H1 (cell line): Measurements from ENCODE around the gene CRTAP. TPM values are rescaled to one million over a fixed set of nuclear protein-coding genes. Genes with fewer than 3 reads are reported as not detected.
"Not testable (repeated sequence)": the region's sequence is repeated elsewhere in the genome, so short reads cannot be mapped to it uniquely, and the experiment has no call there.

Source experiments
- CTCF ChIA-PET: fragments of 300-600 bp; sonication (Branson Sonifier 250); formaldehyde crosslinking; loops from one replicate; lab custom pipeline; 2021; ENCODE audit not compliant: partially characterized antibody; lab: Charles Lee
- POLR2A ChIA-PET: fragments of 300-600 bp; sonication (Branson Sonifier 250); formaldehyde crosslinking; loops from one replicate; lab custom pipeline; 2021; ENCODE audit warnings: inconsistent platforms; ENCODE audit not compliant: partially characterized antibody; lab: Charles Lee
- DNase-seq, 2 experiments: peaks; one replicate each; pipeline versions ENCODE4 v3.0.0 to v3.0.0-alpha.2; 2010 to 2022; ENCODE audit warnings: low spot score in 2 of 2, low read depth in 1 of 2, mixed read lengths in 1 of 2
- FAIRE-seq: peaks from 2 replicates; lab custom pipeline; 2011; peaks lifted over from hg19 to GRCh38; lab: Jason Lieb, UNC
- H2AFZ ChIP-seq: 2 replicates; pipeline ENCODE4 v1.8.1; 2012; ENCODE audit warnings: low read length, inconsistent platforms
- H2AK5ac ChIP-seq: 2 replicates; pipeline ENCODE4 v1.6.1; 2013; ENCODE audit warnings: low read depth, low read length
- H2BK120ac ChIP-seq: replicated peaks from 2 replicates; pipeline ENCODE3; 2013; ENCODE audit warnings: low read depth, low read length, inconsistent platforms
- H2BK12ac ChIP-seq: 2 replicates; pipeline ENCODE4 v1.6.1; 2013; ENCODE audit warnings: low read depth, low read length
- H2BK15ac ChIP-seq: 2 replicates; pipeline ENCODE4 v1.6.1; 2013; ENCODE audit warnings: low read length
- H2BK20ac ChIP-seq: 2 replicates; pipeline ENCODE4 v1.6.1; 2013; ENCODE audit warnings: low read length
- H2BK5ac ChIP-seq: 2 replicates; pipeline ENCODE4 v1.6.1; 2013; ENCODE audit warnings: low read depth, low read length
- H3K14ac ChIP-seq: 2 replicates; pipeline ENCODE4 v1.6.1; 2013; ENCODE audit warnings: inconsistent platforms; ENCODE audit not compliant: insufficient read length
- H3K18ac ChIP-seq: 2 replicates; pipeline ENCODE4 v1.6.1; 2013; ENCODE audit warnings: low read length; ENCODE audit errors: extremely low read depth
- H3K23ac ChIP-seq: 2 replicates; pipeline ENCODE4 v1.6.1; 2013; ENCODE audit warnings: inconsistent platforms; ENCODE audit not compliant: insufficient read length
- H3K23me2 ChIP-seq: 2 replicates; pipeline ENCODE4 v1.6.1; 2013; ENCODE audit warnings: low read depth, low read length
- H3K27ac ChIP-seq: 2 replicates; pipeline ENCODE4 v1.6.1; 2011; ENCODE audit warnings: low read depth, low read length, inconsistent platforms
- H3K27me3 ChIP-seq, 4 experiments: replicated peaks in 1 of 4; 1 replicate in 1 of 4; 2 replicates in 3 of 4; pipeline versions ENCODE4 v1.6.1 to v1.8.1; 2011 to 2013; ENCODE audit warnings: low read length in 3 of 4, mild to moderate bottlenecking in 3 of 4, inconsistent platforms in 2 of 4, mixed read lengths in 2 of 4, moderate library complexity in 1 of 4; ENCODE audit not compliant: control insufficient read depth in 3 of 4, insufficient read depth in 3 of 4; ENCODE audit errors: extremely low read depth in 1 of 4
- H3K36me3 ChIP-seq, 4 experiments: 2 replicates each; pipeline versions ENCODE4 v1.6.1 to v1.8.1; 2011 to 2013; ENCODE audit warnings: mild to moderate bottlenecking in 4 of 4, low read length in 3 of 4, moderate library complexity in 2 of 4, control low read depth in 1 of 4, inconsistent platforms in 1 of 4; ENCODE audit not compliant: insufficient read depth in 4 of 4, control insufficient read depth in 2 of 4
- H3K4ac ChIP-seq: replicated peaks from 2 replicates; pipeline ENCODE3; 2013; ENCODE audit warnings: low read length, low read depth, mixed read lengths, inconsistent platforms; ENCODE audit not compliant: insufficient read length
- H3K4me1 ChIP-seq, 4 experiments: replicated peaks in 1 of 4; 1 replicate in 1 of 4; 2 replicates in 3 of 4; pipeline versions ENCODE4 v1.6.1 to v1.8.1; 2011 to 2013; ENCODE audit warnings: low read length in 3 of 4, inconsistent platforms in 2 of 4, mixed read lengths in 1 of 4; ENCODE audit not compliant: insufficient read depth in 4 of 4, control insufficient read depth in 3 of 4
- H3K4me2 ChIP-seq, 2 experiments: 2 replicates each; pipeline versions ENCODE4 v1.6.1 to v1.8.1; 2011 to 2013; ENCODE audit warnings: low read depth in 2 of 2, low read length in 2 of 2, control low read depth in 1 of 2, inconsistent platforms in 1 of 2, mild to moderate bottlenecking in 1 of 2; ENCODE audit not compliant: insufficient read depth in 1 of 2
- H3K4me3 ChIP-seq, 4 experiments: fragments of 200-600, 300-600 bp in 1 of 4; sonication (generic), shearing (Covaris generic), sonication (Bioruptor Twin) in 1 of 4; 2 replicates each; pipeline versions ENCODE4 v1.5.1 to v1.8.1; 2011 to 2016; ENCODE audit warnings: low read length in 4 of 4, low read depth in 3 of 4, control low read depth in 2 of 4, inconsistent platforms in 2 of 4, mild to moderate bottlenecking in 2 of 4, mixed read lengths in 1 of 4, moderate library complexity in 1 of 4; ENCODE audit not compliant: insufficient read depth in 2 of 4; ENCODE audit errors: extremely low read depth in 1 of 4
- H3K56ac ChIP-seq: replicated peaks from 2 replicates; pipeline ENCODE3; 2013; ENCODE audit warnings: low read depth, mild to moderate bottlenecking, mixed read lengths, low read length, inconsistent platforms; ENCODE audit not compliant: insufficient read length
- H3K79me1 ChIP-seq: 2 replicates; pipeline ENCODE4 v1.6.1; 2013; ENCODE audit warnings: low read depth, low read length, control low read depth
- H3K79me2 ChIP-seq, 2 experiments: 2 replicates each; pipeline versions ENCODE4 v1.6.1 to v1.8.1; 2012 to 2013; ENCODE audit warnings: low read length in 2 of 2, mild to moderate bottlenecking in 2 of 2, inconsistent platforms in 1 of 2; ENCODE audit not compliant: insufficient read depth in 2 of 2, control insufficient read depth in 1 of 2
- H3K9ac ChIP-seq, 4 experiments: replicated peaks in 1 of 4; 1 replicate in 1 of 4; 2 replicates in 3 of 4; pipeline versions ENCODE4 v1.6.1 to v1.8.1; 2011 to 2013; ENCODE audit warnings: low read depth in 3 of 4, low read length in 3 of 4, control low read depth in 2 of 4, mild to moderate bottlenecking in 2 of 4, moderate library complexity in 2 of 4, inconsistent platforms in 1 of 4; ENCODE audit errors: extremely low read depth in 1 of 4
- H3K9me3 ChIP-seq, 2 experiments: 2 replicates each; pipeline versions ENCODE4 v1.6.1 to v1.8.1; 2012 to 2013; ENCODE audit warnings: mild to moderate bottlenecking in 2 of 2, moderate library complexity in 2 of 2, control low read depth in 1 of 2, inconsistent platforms in 1 of 2, low read depth in 1 of 2, low read length in 1 of 2, mixed read lengths in 1 of 2; ENCODE audit not compliant: insufficient read depth in 2 of 2
- H4K20me1 ChIP-seq, 2 experiments: replicated peaks in 1 of 2; 2 replicates each; pipeline versions ENCODE3 to v1.8.1; 2011 to 2013; ENCODE audit warnings: inconsistent platforms in 2 of 2, low read length in 2 of 2, mild to moderate bottlenecking in 1 of 2; ENCODE audit not compliant: insufficient read depth in 2 of 2, control insufficient read depth in 1 of 2
- H4K5ac ChIP-seq: 2 replicates; pipeline ENCODE4 v1.6.1; 2013; ENCODE audit warnings: low read length, low read depth, mixed read lengths, inconsistent platforms; ENCODE audit not compliant: insufficient read length
- H4K8ac ChIP-seq: 2 replicates; pipeline ENCODE4 v1.8.0; 2013; ENCODE audit warnings: mild to moderate bottlenecking, moderate library complexity, low read length, inconsistent platforms; ENCODE audit not compliant: insufficient read depth; ENCODE audit errors: extremely low read depth
- H4K91ac ChIP-seq: replicated peaks from 2 replicates; pipeline ENCODE3; 2013; ENCODE audit warnings: low read length, mixed read lengths, inconsistent platforms; ENCODE audit not compliant: insufficient read length
- WGBS, 2 experiments: shearing (Covaris generic) in 1 of 2; methylation state at CpG; one replicate each; pipeline versions ENCODE4 v1.1.6 to v1.1.7; 2013 to 2015; ENCODE audit warnings: low lambda C conversion rate in 2 of 2, mixed read lengths in 2 of 2, inconsistent platforms in 1 of 2, low coverage in 1 of 2, missing lambda C conversion rate in 1 of 2; ENCODE audit not compliant: insufficient replicate concordance in 2 of 2, insufficient coverage in 1 of 2, insufficient read length in 1 of 2; ENCODE audit errors: extremely low coverage in 1 of 2, missing lambda C conversion rate in 1 of 2; 5-methylcytosine and 5-hydroxymethylcytosine counted together
- polyA plus RNA-seq, 7 experiments: library from polyadenylated mRNA; depleted of rRNA in 3 of 7; stranded (reverse) in 5 of 7; unstranded in 2 of 7; fragments of >200 nt in 5 of 7; fragments of 200-250 nt in 2 of 7; gene quantifications; 1 replicate in 5 of 7; 2 replicates in 1 of 7; 4 replicates in 1 of 7; pipeline versions ENCODE4 v1.2.1 to v1.2.3, GENCODE V29; 2011 to 2013; ENCODE audit warnings: missing spikeins in 2 of 7, mixed read lengths in 2 of 7
- total RNA-seq: library from RNA; stranded (reverse); fragmentation: NEBNext Ultra II Directional; extraction: Animal tissue kit (Norgen Biotek cat#: 25700); gene quantifications from 2 replicates; pipeline ENCODE4 v1.2.1, GENCODE V29; 2021

CRTAP gene
- total and polyA plus RNA-seq, 2 of the 8 experiments (the other 6 are each of a cell fraction or from before 2014, with no cell fraction given), result 159 to 188 TPM

- H4K5ac ChIP-seq, DNase-seq, H3K4me2 ChIP-seq, H2AK5ac ChIP-seq, H2AFZ ChIP-seq, H3K9ac ChIP-seq, H3K79me2 ChIP-seq, H2BK120ac ChIP-seq, H2BK5ac ChIP-seq, H3K4me3 ChIP-seq, H3K23ac ChIP-seq, H2BK12ac ChIP-seq, H3K23me2 ChIP-seq, H3K79me1 ChIP-seq, FAIRE-seq, H2BK20ac ChIP-seq, H3K27ac ChIP-seq, POLR2A ChIA-PET, H4K91ac ChIP-seq, H3K18ac ChIP-seq, H4K8ac ChIP-seq, H3K56ac ChIP-seq, H3K9me3 ChIP-seq, H3K4ac ChIP-seq, H3K36me3 ChIP-seq, H4K20me1 ChIP-seq, H3K27me3 ChIP-seq, H2BK15ac ChIP-seq, H3K14ac ChIP-seq, H3K4me1 ChIP-seq: not testable (repeated sequence)
- CTCF ChIA-PET, result interaction anchor here (0.9 kb wide), 1 partner anchor 18 kb away, joined by 3 read pairs; no protein-coding TSS in a partner anchor
- WGBS, 2 experiments, result 93% methylated on average over 5 of the region's 5 CpGs; no CpG with 5 or more reads in 1 of the 2 experiments
These were observed 48.8 kb downstream of the CRTAP start for GRCh38 chr3:33162621-33163020.
